Chondrocyte (in vitro differentiated cells): ENCODE measurements around the gene ADGRL3. TPM values are rescaled to one million over a fixed set of nuclear protein-coding genes. Genes with fewer than 3 reads are reported as not detected.
"Not testable (repeated sequence)": the region's sequence is repeated elsewhere in the genome, so short reads cannot be mapped to it uniquely, and the experiment has no call there.

ENCODE experiments used
- DNase-seq: peaks from one replicate; pipeline ENCODE4 v3.0.0; 2021; ENCODE audit warnings: mixed read lengths, low spot score
- H3K27ac Mint-ChIP-seq: one replicate; pipeline ENCODE4 v1.8.0; 2021; ENCODE audit warnings: mild to moderate bottlenecking, moderate library complexity, mixed read lengths; ENCODE audit not compliant: unreplicated experiment
- H3K27me3 Mint-ChIP-seq: 2 replicates; pipeline ENCODE4 v1.8.0; 2021; ENCODE audit warnings: low read depth, mixed read lengths
- H3K36me3 Mint-ChIP-seq: 2 replicates; pipeline ENCODE4 v1.8.0; 2021; ENCODE audit warnings: low read depth, mixed read lengths
- H3K4me1 Mint-ChIP-seq: 2 replicates; pipeline ENCODE4 v1.8.0; 2021; ENCODE audit warnings: low read depth, mild to moderate bottlenecking, mixed read lengths
- H3K4me3 Mint-ChIP-seq: one replicate; pipeline ENCODE4 v1.8.0; 2021; ENCODE audit warnings: mild to moderate bottlenecking, moderate library complexity, mixed read lengths; ENCODE audit not compliant: unreplicated experiment
- H3K9me3 Mint-ChIP-seq: 2 replicates; pipeline ENCODE4 v1.8.0; 2021; ENCODE audit warnings: low read depth, mixed read lengths
- total RNA-seq: library from RNA; stranded (reverse); gene quantifications from 3 replicates; pipeline ENCODE4 v1.2.1, GENCODE V29; 2021
- TF ChIP-seq, protein P1 (sequence below): fragments of 200-600 bp; sonication (generic); IDR thresholded peaks from 2 replicates; pipeline ENCODE4 v1.5.0; 2021; ENCODE audit warnings: antibody characterized with exemption, mild to moderate bottlenecking, moderate library complexity

The ADGRL3 gene
- total RNA-seq, 1 donor from 2014 or later: 11.6 TPM

DNA sequence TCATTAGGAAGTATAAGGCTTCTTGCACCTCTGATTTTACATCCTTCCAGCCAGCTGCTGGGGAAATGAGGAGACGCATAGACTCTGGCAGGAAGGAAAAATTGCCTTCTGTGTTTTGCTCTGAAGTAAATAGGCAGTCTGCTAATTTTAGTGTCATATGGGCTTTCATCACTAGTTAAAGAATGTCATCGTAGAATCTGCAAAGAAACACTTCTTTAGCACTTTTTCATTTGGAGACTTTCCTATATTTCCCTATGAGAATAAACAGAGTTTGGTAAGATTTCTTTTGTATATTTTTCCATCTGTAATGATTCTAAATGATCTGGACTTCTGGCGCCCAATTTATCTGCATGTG, 3.3 kb downstream of the ADGRL3 start:
- Mint-ChIP-seq H3K36me3 (peaks cover 1% of the 10 kb centered on the region), H3K4me3 (peak overlapping the region; percentile 100), H3K4me1 (peaks cover 35% of the 10 kb centered on the region), H3K9me3 (no peaks in the 10 kb centered on the region), H3K27ac (no peak overlapping the region), H3K27me3 (peaks cover 13% of the 10 kb centered on the region)
- TF ChIP-seq, protein P1, sequence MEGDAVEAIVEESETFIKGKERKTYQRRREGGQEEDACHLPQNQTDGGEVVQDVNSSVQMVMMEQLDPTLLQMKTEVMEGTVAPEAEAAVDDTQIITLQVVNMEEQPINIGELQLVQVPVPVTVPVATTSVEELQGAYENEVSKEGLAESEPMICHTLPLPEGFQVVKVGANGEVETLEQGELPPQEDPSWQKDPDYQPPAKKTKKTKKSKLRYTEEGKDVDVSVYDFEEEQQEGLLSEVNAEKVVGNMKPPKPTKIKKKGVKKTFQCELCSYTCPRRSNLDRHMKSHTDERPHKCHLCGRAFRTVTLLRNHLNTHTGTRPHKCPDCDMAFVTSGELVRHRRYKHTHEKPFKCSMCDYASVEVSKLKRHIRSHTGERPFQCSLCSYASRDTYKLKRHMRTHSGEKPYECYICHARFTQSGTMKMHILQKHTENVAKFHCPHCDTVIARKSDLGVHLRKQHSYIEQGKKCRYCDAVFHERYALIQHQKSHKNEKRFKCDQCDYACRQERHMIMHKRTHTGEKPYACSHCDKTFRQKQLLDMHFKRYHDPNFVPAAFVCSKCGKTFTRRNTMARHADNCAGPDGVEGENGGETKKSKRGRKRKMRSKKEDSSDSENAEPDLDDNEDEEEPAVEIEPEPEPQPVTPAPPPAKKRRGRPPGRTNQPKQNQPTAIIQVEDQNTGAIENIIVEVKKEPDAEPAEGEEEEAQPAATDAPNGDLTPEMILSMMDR: no peak
- no peak for DNase-seq

DNA sequence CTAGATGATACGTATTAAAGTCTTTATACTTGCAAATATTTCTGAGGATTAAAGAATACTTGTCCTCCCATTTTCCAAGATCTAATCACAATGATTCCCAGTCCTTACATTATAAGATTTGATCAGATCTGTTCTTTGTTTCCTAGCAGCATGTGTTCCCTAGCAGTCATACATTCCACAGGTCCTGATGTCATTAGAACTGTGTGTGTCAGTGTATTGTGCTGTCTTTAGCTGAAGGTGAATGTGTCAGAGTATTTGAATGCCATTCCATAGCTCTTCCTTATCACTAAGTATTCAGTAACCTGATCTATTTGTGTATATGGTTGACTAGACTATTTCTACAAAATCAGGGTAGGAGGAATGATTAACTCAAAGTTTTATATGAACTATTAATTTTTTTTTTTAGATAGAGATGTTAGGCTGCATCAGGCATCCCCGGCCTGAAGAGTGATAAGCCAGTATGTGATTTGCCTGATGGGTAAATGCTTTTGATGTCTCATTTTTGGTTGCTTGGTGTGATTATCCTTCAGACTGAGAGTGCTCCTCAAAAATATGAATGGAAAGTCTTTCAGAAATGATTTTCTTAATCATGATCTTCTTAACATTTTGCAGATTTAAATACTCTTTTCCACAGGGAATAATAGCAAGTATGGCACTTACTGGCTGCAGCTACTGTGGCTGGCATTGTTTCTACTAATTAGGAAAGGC, 4.4 kb downstream of the ADGRL3 start:
- DNase-seq: no peak
- TF ChIP-seq, protein P1: no peak
- no peaks in the 10 kb centered on the region for H3K9me3 Mint-ChIP-seq
- H3K36me3 Mint-ChIP-seq: peaks cover 1% of the 10 kb centered on the region
- H3K4me1 Mint-ChIP-seq: peaks cover 35% of the 10 kb centered on the region
- H3K27me3 Mint-ChIP-seq: peaks cover 13% of the 10 kb centered on the region
- H3K4me3 Mint-ChIP-seq: no peak overlapping the region
- no peak overlapping the region for H3K27ac Mint-ChIP-seq

DNA sequence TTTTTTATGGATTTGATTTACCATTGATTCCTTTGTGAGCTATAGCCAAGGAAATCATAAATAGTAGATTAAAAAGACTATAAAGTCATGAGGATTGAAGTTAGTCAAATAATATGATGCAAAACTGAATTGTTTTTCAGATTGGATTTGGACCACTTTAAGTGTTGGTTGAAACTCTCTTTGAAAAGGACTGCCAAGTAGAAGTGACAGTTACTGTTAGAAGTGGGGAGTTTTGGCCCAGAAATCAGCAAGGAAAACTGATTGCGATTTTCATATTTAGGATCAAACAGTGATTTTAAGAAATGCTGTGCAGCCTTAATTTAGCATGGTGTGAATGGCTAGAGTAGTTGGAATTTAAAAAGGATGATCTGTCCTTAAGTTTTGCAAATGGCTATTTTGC, 4.9 kb downstream of the ADGRL3 start:
- Mint-ChIP-seq H3K9me3 (no peaks in the 10 kb centered on the region), H3K4me3 (no peak overlapping the region), H3K27me3 (peaks cover 13% of the 10 kb centered on the region), H3K4me1 (peaks cover 31% of the 10 kb centered on the region), H3K36me3 (peaks cover 1% of the 10 kb centered on the region), H3K27ac (no peak overlapping the region)
- TF ChIP-seq, protein P1: no peak
- no peak for DNase-seq

DNA sequence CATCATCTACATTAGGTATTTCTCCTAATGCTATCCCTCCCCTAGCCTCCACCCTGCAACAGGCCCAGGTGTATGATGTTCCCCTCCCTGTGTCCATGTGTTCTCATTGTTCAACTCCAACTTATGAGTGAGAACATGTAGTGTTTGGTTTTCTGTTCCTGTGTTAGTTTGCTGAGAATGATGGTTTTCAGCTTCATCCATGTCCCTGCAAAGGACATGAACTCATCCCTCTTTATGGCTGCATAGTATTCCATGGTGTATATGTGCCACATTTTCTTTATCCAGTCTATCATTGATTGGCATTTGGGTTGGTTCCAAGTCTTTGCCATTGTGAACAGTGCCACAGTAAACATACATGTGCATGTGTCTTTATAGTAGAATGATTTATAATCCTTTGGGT, 7.0 kb downstream of the ADGRL3 start:
- H3K27me3 Mint-ChIP-seq: peaks cover 12% of the 10 kb centered on the region
- H3K9me3 Mint-ChIP-seq: not testable (repeated sequence)

DNA sequence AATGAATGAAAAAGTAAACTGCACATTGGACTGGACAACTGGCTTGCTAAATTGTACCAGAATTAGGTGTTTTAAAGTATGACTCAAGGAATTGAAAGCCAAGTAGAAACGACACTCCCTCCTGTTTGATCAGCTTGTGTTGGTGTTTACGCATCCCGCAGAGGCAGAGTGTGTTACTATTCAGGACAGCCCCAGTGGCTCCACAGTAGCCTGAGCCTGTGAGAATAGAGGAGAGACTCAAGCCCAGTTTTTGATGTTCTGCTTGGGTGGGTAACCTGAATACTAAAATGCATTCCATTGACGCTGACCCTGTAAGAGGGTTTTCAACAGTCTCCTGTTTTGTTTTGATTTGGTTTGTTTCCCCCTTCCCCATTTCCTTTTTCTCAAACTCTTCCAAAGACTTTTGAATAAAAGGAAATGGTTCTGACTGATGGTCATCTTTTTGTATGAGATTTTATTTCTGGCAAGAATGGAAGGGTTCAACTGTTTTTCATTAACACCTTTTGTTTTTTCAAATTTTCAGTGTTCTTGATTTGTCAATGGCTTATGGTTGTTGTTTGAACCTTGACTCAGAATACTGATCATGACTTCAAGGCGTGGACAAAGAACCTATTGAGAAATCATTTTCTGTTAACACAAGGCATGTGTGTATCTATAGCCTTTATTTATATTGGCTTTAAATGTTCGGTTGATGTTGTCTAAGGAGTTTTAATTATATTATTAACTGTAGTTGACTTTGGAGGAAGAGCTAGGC, 10.2 kb downstream of the ADGRL3 start:
- Mint-ChIP-seq H3K36me3 (no peaks in the 10 kb centered on the region), H3K4me3 (no peak overlapping the region), H3K27ac (no peak overlapping the region), H3K27me3 (peaks cover 2% of the 10 kb centered on the region), H3K9me3 (no peaks in the 10 kb centered on the region), H3K4me1 (peaks cover 19% of the 10 kb centered on the region)
- TF ChIP-seq, protein P1: no peak
- no peak for DNase-seq

More for the DNA sequence above, 7.0 kb downstream of the ADGRL3 start:
- not testable (repeated sequence) for H3K36me3 Mint-ChIP-seq, DNase-seq, H3K27ac Mint-ChIP-seq, H3K4me3 Mint-ChIP-seq
- peaks cover 41% of the 10 kb centered on the region for H3K4me1 Mint-ChIP-seq
